ENCODE measurements around the gene SETD1A.
"Not testable (repeated sequence)": the region's sequence is repeated elsewhere in the genome, so short reads cannot be mapped to it uniquely, and the experiment has no call there.

The SETD1A gene

GRCh38 chr16:30930160-30930571 lies 27.4 kb upstream of the SETD1A start:
- no peak for DNase-seq

GRCh38 chr16:30931068-30931650 lies 26.4 kb upstream of the SETD1A start:
- no peak for DNase-seq

- no peak for DNase-seq
Observed at GRCh38 chr16:30934827-30935557, 22.6 kb upstream of the SETD1A start.

- no peak for DNase-seq
Observed at GRCh38 chr16:30937692-30938091, 19.9 kb upstream of the SETD1A start.

- DNase-seq = not testable (repeated sequence)
Observed at GRCh38 chr16:30939571-30939970, 18.0 kb upstream of the SETD1A start.

- DNase-seq = peak; percentile 41
Observed at GRCh38 chr16:30941600-30942425, 15.7 kb upstream of the SETD1A start.

GRCh38 chr16:30942426-30942806 lies 15.1 kb upstream of the SETD1A start:
- no peak for DNase-seq

- no peak for DNase-seq
Observed at GRCh38 chr16:30944352-30944751, 13.2 kb upstream of the SETD1A start.

GRCh38 chr16:30946671-30947540 lies 10.6 kb upstream of the SETD1A start:
- no peak for DNase-seq

GRCh38 chr16:30947541-30947858 lies 10.1 kb upstream of the SETD1A start:
- no peak for DNase-seq

- DNase-seq = peak; percentile 96
Observed at GRCh38 chr16:30947859-30948666, 9.5 kb upstream of the SETD1A start.

- no peak for DNase-seq
Observed at GRCh38 chr16:30948667-30949649, 8.6 kb upstream of the SETD1A start, which contains the start of gene ORAI3. Gene ORAI3, plus strand, starts transcription at chr16:30949068. Its CDS starts 222 bp downstream, at chr16:30949290.

- DNase-seq = no peak
Observed at GRCh38 chr16:30949650-30950515, 7.7 kb upstream of the SETD1A start.

GRCh38 chr16:30950516-30951065 lies 7.0 kb upstream of the SETD1A start:
- no peak for DNase-seq

- no peak for DNase-seq
Observed at GRCh38 chr16:30951193-30951592, 6.4 kb upstream of the SETD1A start.

- no peak for DNase-seq
Observed at GRCh38 chr16:30951750-30952149, 5.8 kb upstream of the SETD1A start.

GRCh38 chr16:30953111-30953510 lies 4.4 kb upstream of the SETD1A start:
- DNase-seq = no peak

GRCh38 chr16:30953511-30954124 lies 3.9 kb upstream of the SETD1A start:
- DNase-seq = peak; percentile 53

GRCh38 chr16:30954993-30955392 lies 2.6 kb upstream of the SETD1A start:
- no peak for DNase-seq

Data from amniotic stem cell (primary cell).